HG03039 (cell line): ENCODE measurements around the gene SLC37A2.
A peak's percentile ranks its signal among the peaks of the same experiment; 100 is the strongest.
"Not testable (repeated sequence)": the region's sequence is repeated elsewhere in the genome, so short reads cannot be mapped to it uniquely, and the experiment has no call there.

Experiments used
- ATAC-seq: cut with Tn5 transposase; IDR thresholded peaks from one replicate; pipeline ENCODE4 v1.9.1; 2021; ENCODE audit warnings: mild to moderate bottlenecking, moderate library complexity; ENCODE audit not compliant: unreplicated experiment

Gene SLC37A2

GRCh38 chr11:125062931-125063428, at the start of gene SLC37A2:
TSS of gene SLC37A2 (plus strand) at chr11:125063305. CDS start at chr11:125063368, 63 bp downstream.
- ATAC-seq, result peak; percentile 88

- no peak for ATAC-seq
Measured at GRCh38 chr11:125016413-125016812, 46.7 kb upstream of the SLC37A2 start.

DNA sequence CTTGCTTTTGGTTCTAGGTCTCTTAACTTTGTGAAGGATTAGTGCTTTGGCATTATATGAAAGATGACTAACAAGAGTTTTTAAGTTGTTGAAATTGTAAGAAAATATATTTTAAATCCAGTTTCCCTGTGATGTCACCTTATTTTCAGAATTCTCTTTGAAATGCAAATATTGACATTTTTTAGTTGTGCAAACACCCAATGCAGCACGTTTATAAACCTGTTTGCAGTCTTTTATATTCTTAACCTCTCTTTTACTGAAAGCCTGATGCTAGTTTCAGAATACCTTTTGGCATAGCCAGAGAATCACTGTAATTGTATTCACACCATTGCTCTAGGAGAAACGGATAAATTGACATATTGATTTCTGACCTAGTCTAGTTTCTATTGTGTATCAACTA, 42.8 kb upstream of the SLC37A2 start:
- no peak for ATAC-seq

DNA sequence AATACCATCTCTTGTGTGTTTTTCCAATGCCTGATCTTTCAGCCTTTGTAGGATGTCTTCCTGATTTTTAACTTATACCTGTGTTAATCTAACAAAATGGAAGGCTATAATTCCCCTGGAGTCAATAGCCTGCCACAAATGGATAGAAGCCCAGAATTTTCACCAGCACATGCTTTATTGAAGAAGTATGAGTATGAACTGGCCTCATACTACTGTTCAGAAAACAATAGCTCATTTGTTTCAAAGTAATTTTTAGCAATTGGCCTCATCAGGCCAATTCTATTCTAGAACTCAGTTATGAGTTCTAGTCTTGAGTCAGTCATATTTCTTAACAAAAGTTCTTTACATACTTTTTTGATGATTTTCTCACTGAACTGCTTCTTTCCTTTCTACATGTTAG, 40.6 kb upstream of the SLC37A2 start:
- no peak for ATAC-seq

GRCh38 chr11:125025968-125026367, 37.1 kb upstream of the SLC37A2 start:
- ATAC-seq, result no peak

- ATAC-seq, result not testable (repeated sequence)
Measured at GRCh38 chr11:125029431-125029830, 33.7 kb upstream of the SLC37A2 start.

GRCh38 chr11:125036933-125037332, 26.2 kb upstream of the SLC37A2 start:
- ATAC-seq, result no peak

DNA sequence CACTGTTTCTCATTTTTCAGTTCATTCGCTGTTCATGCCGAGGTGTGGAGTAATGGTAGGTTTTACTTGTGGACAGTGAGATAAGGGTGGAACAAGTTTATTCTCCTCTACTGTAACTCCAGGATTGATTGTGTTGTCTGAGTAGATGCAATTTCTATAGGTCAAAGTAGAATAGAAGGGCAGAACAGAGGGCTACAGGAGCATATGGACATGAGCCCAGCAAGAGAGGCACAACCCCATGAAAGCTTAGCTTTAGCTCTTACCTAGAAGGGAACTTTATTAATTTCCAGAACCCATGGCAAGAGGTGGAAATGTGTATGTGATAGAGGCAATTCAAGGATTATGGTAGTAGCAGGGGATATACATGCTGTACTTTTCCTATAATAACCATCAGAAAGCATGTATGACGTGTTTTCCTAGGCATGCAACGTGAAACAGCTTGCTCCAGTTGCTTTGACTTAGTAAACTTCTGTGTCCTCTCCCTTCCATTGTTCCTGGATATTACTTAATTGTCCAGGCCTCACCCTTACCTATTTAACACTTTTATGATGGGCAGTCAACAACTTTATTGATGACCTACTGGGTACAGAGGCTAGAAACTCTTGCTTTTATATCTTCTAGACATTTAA, 13.8 kb upstream of the SLC37A2 start:
- no peak for ATAC-seq

DNA sequence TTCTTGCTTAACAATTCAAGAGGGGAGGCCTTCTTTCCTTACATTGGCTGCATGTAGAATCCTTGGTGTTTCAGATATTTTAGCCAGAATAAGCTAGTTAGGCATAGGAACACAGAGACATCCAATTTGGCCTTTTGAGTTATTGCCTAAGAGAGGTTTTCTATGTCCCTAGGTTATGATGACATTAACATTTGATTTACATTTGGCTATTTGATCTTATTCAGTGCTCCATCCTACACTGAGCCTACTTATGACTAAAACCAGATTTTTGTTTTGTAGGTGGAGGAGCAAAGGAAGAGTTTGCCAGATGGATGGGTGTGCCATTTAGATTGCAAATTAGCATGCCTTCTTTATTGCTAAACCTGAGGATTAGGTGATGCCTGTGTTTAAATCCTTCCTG, 11.1 kb upstream of the SLC37A2 start:
- ATAC-seq, result no peak

- ATAC-seq, result no peak
Measured at GRCh38 chr11:125053167-125053566, 9.9 kb upstream of the SLC37A2 start.

- ATAC-seq, result no peak
Measured at GRCh38 chr11:125055107-125055715, 7.9 kb upstream of the SLC37A2 start.

DNA sequence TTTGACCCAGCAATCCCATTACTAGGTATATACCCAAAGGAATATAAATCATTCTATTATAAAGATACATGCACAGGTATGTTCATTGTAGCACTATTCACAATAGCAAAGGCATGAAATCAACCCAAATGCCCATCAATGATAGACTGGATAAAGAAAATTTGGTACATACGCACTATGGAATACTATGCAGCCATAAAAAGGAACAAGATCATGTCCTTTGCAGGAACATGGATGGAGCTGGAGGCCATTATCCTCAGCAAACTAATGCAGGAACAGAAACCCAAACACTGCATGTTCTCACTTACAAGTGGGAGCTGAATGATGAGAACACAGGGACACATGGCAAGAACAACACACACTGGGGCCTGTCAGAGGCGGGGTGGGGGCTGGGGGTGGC, 7.0 kb upstream of the SLC37A2 start:
- ATAC-seq, result not testable (repeated sequence)

- ATAC-seq, result no peak
Measured at GRCh38 chr11:125056931-125057692, 6.0 kb upstream of the SLC37A2 start.

DNA sequence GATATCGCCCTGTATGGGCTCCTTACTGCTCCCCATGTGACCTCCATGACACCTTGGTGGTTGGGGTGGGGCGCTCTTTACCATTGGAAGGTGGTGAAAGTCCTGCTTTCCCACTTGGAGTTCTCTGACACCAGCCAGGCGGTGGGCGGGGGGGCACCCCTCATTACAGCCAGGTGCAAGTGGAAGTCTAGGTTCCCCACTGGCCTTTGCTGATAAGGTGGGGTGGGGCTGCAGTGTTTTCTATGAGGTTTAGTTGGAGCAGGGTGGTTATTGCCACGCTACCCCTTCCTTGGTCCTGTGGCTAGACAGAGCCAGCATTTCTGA, 5.5 kb upstream of the SLC37A2 start:
- ATAC-seq, result no peak

GRCh38 chr11:125061281-125061680, 1.8 kb upstream of the SLC37A2 start:
- ATAC-seq, result no peak

DNA sequence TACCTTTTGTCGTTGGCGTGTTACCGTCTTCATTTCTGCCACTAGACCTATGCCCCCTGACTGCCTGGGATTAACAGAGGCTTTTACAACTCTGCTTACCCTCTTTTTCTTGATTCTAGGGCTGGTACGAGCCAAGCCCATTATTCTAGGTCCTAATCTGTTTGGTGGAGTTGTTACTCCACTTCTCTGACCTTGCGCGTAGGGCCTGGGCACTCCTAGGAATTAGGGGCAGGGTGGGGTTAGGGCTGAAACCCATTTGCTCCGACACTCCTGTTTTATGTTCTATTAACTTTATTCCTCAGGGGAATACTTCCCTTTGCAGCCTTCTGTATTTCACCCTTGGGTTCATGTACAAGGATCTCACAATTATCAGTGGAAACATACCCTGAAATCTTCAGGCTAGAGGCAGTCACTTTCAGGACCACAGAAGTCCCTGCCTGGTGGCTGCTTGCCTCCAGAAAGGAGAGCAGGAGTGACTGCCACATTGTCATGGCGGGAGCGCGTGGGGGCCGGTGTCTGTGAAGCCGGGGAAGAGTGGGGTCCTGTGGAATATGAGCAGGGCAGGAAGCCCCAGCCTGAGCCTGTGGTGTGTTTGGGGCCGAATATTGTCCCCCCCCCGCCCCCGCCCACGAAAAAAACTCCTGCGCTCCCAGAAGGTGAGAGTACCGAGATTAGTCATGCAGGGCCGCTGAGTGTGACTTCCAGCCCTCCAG, 731 bp upstream of the SLC37A2 start:
- ATAC-seq, result peak; percentile 7

- no peak for ATAC-seq
Measured at GRCh38 chr11:125063429-125064043, 431 bp downstream of the SLC37A2 start.

GRCh38 chr11:125064070-125064469, 965 bp downstream of the SLC37A2 start:
- no peak for ATAC-seq

GRCh38 chr11:125068368-125068767, 5.3 kb downstream of the SLC37A2 start:
- ATAC-seq, result no peak

- no peak for ATAC-seq
Measured at GRCh38 chr11:125069008-125069407, 5.9 kb downstream of the SLC37A2 start.

DNA sequence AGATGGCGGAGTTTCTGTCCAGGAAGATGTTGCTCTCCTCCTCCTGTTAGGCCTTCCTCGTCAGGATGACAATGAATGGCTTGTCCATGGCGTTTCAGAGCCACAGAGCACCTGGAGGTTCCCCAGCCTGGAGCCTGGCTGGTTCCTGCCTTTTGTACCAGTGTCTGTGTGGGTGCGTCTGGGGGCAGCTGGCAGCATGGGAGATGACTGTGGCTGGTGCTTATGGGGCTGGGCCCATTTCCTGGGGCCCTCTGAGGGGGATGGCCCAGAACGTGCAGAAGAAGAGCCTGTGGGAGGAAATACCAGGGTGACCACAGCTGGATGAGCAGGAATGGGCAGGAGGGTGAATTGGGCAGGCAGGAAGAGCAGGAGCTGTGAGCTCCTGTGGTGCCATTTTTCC, 6.7 kb downstream of the SLC37A2 start:
- ATAC-seq, result no peak
